Mesenchymal stem cell (in vitro differentiated cells and primary cell): ENCODE results near the gene TMEM213.
A peak's percentile ranks its signal among the peaks of the same experiment; 100 is the strongest.

Experiments used
- DNase-seq: peaks from one replicate; pipeline ENCODE4 v3.0.0-alpha.2; 2013
- H2AFZ ChIP-seq: one replicate; pipeline ENCODE4 v1.6.1; 2013; ENCODE audit warnings: low read depth, mild to moderate bottlenecking, control low read depth, inconsistent platforms, low read length, moderate library complexity
- H2AK5ac ChIP-seq: 2 replicates; pipeline ENCODE4 v1.6.1; 2013; ENCODE audit warnings: low read length, moderate library complexity, mild to moderate bottlenecking, inconsistent platforms; ENCODE audit not compliant: severe bottlenecking
- H2BK120ac ChIP-seq: one replicate; pipeline ENCODE4 v1.6.1; 2013; ENCODE audit warnings: low read depth, mild to moderate bottlenecking, inconsistent platforms, low read length, moderate library complexity
- H2BK12ac ChIP-seq, 2 experiments: one replicate each; pipeline ENCODE4 v1.6.1; 2013; ENCODE audit warnings: inconsistent platforms in 2 of 2, low read length in 2 of 2, mild to moderate bottlenecking in 2 of 2, moderate library complexity in 2 of 2, control low read depth in 1 of 2
- H2BK15ac ChIP-seq: one replicate; pipeline ENCODE4 v1.6.1; 2013; ENCODE audit warnings: mild to moderate bottlenecking, low read depth, inconsistent platforms; ENCODE audit not compliant: poor library complexity, severe bottlenecking
- H2BK5ac ChIP-seq: 2 replicates; pipeline ENCODE4 v1.6.1; 2013; ENCODE audit warnings: low read depth, mild to moderate bottlenecking, low read length, control low read depth, inconsistent platforms; ENCODE audit not compliant: poor library complexity, severe bottlenecking
- H3K14ac ChIP-seq, 2 experiments: one replicate each; pipeline ENCODE4 v1.6.1; 2013; ENCODE audit warnings: inconsistent platforms in 2 of 2, low read length in 2 of 2, control low read depth in 1 of 2, mild to moderate bottlenecking in 1 of 2, moderate library complexity in 1 of 2
- H3K18ac ChIP-seq, 2 experiments: one replicate each; pipeline ENCODE4 v1.6.1; 2013; ENCODE audit warnings: inconsistent platforms in 2 of 2, low read length in 2 of 2, control low read depth in 1 of 2, low read depth in 1 of 2, mild to moderate bottlenecking in 1 of 2
- H3K23ac ChIP-seq, 2 experiments: one replicate each; pipeline ENCODE4 v1.6.1; 2013; ENCODE audit warnings: inconsistent platforms in 2 of 2, low read length in 2 of 2, mild to moderate bottlenecking in 2 of 2, moderate library complexity in 2 of 2, control low read depth in 1 of 2
- H3K27ac ChIP-seq: 2 replicates; pipeline ENCODE4 v1.5.1; 2013; ENCODE audit warnings: mild to moderate bottlenecking, moderate library complexity, low read length, control low read depth, inconsistent platforms; ENCODE audit not compliant: poor library complexity, severe bottlenecking
- H3K27me3 ChIP-seq, 2 experiments: 2 replicates each; pipeline versions ENCODE4 v1.6.1 to v1.7.0; 2013; ENCODE audit warnings: low read length in 2 of 2, mild to moderate bottlenecking in 2 of 2, moderate library complexity in 2 of 2, control low read depth in 1 of 2, inconsistent platforms in 1 of 2; ENCODE audit not compliant: control insufficient read depth in 1 of 2, insufficient read depth in 1 of 2
- H3K36me3 ChIP-seq, 2 experiments: 2 replicates each; pipeline versions ENCODE4 v1.6.1 to v1.7.0; 2013; ENCODE audit warnings: low read length in 2 of 2, control low read depth in 1 of 2, inconsistent platforms in 1 of 2, low read depth in 1 of 2, mild to moderate bottlenecking in 1 of 2; ENCODE audit not compliant: insufficient read depth in 2 of 2, control insufficient read depth in 1 of 2
- H3K4ac ChIP-seq, 2 experiments: one replicate each; pipeline ENCODE4 v1.6.1; 2013; ENCODE audit warnings: inconsistent platforms in 2 of 2, low read length in 2 of 2, mild to moderate bottlenecking in 2 of 2, moderate library complexity in 2 of 2, control low read depth in 1 of 2, low read depth in 1 of 2
- H3K4me1 ChIP-seq: 2 replicates; pipeline ENCODE4 v1.6.1; 2013; ENCODE audit warnings: low read depth, low read length, control low read depth; ENCODE audit not compliant: control insufficient read depth, insufficient read depth
- H3K4me2 ChIP-seq: 2 replicates; pipeline ENCODE4 v1.6.1; 2013; ENCODE audit warnings: low read length, mild to moderate bottlenecking, inconsistent platforms; ENCODE audit not compliant: poor library complexity, severe bottlenecking
- H3K4me3 ChIP-seq, 2 experiments: 2 replicates each; pipeline versions ENCODE4 v1.5.1 to v1.7.0; 2013; ENCODE audit warnings: low read length in 2 of 2, mild to moderate bottlenecking in 2 of 2, control low read depth in 1 of 2, low read depth in 1 of 2; ENCODE audit not compliant: insufficient read depth in 1 of 2
- H3K79me1 ChIP-seq: replicated peaks from 2 replicates; pipeline ENCODE4 v1.6.1; 2013; ENCODE audit warnings: mild to moderate bottlenecking, control low read depth, low read length, inconsistent platforms; ENCODE audit not compliant: poor library complexity, severe bottlenecking
- H3K9ac ChIP-seq: 2 replicates; pipeline ENCODE4 v1.7.0; 2013; ENCODE audit warnings: mild to moderate bottlenecking, low read length, moderate library complexity
- H3K9me3 ChIP-seq: 2 replicates; pipeline ENCODE4 v1.7.0; 2013; ENCODE audit warnings: mild to moderate bottlenecking, low read length; ENCODE audit not compliant: control insufficient read depth
- H4K8ac ChIP-seq: one replicate; pipeline ENCODE4 v1.6.1; 2013; ENCODE audit warnings: inconsistent platforms, mild to moderate bottlenecking, low read length, moderate library complexity
- H4K91ac ChIP-seq: one replicate; pipeline ENCODE4 v1.6.1; 2013; ENCODE audit warnings: mild to moderate bottlenecking, low read length, inconsistent platforms
- WGBS: methylation state at CpG from one replicate; pipeline ENCODE4 v1.1.7; 2013; ENCODE audit warnings: mixed read lengths; 5-methylcytosine and 5-hydroxymethylcytosine counted together

The TMEM213 gene

DNA sequence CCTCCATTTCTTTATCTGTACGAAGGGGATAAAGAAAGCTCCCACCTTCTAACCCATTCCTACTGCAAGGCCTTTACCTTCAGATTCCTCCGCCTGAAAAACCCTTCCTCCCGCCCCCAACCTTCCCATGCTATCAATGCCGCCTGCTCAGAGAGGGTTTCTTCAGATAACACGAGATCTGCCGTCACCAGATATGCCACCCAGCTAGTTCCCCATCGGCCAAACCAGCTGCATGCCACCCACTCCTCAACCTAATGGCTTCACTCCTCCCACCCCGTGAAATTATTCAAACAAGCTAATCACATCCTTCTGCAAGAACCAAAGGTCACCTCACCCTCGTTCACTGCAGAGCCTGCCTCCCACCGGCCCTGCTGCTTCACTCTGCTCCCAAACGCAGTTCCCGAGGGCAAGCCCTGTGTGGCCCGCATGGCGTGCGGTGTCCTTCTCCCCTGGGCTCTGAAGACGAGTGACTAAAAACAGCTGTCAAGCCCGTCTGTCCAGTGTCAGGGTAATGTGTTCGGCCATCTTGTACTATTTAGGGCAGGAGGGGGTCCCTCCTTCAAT lies 46.8 kb upstream of the TMEM213 start:
- H2BK15ac ChIP-seq: no peak overlapping the region
- 82% methylated on average over 18 of the region's 18 CpGs for WGBS
- peaks cover 23% of the 10 kb centered on the region for H3K4me1 ChIP-seq
- H3K9ac ChIP-seq: no peak overlapping the region
- H4K8ac ChIP-seq: no peak overlapping the region
- H2BK12ac ChIP-seq: no peak overlapping the region
- peak overlapping the region; percentile 77 for H2AK5ac ChIP-seq
- no peak for DNase-seq
- H3K4me3 ChIP-seq: no peak overlapping the region
- no peak overlapping the region for H4K91ac ChIP-seq
- H3K36me3 ChIP-seq: peaks cover 0 to 8% of the 10 kb centered on the region in 2 experiments
- H3K27me3 ChIP-seq: peaks cover 0 to 17% of the 10 kb centered on the region in 2 experiments
- H2BK120ac ChIP-seq: no peak overlapping the region
- H3K4me2 ChIP-seq: no peak overlapping the region
- H3K79me1 ChIP-seq: no peaks in the 10 kb centered on the region
- no peak overlapping the region for H3K23ac ChIP-seq
- no peak overlapping the region for H3K18ac ChIP-seq
- H3K9me3 ChIP-seq: no peaks in the 10 kb centered on the region
- no peak overlapping the region for H2BK5ac ChIP-seq
- no peak overlapping the region for H3K4ac ChIP-seq
- H3K14ac ChIP-seq: no peak overlapping the region
- H2AFZ ChIP-seq: no peak overlapping the region
- no peak overlapping the region for H3K27ac ChIP-seq

- Histone ChIP-seq H3K18ac (no peak overlapping the region), H3K9me3 (no peaks in the 10 kb centered on the region), H3K9ac (no peak overlapping the region), H2AFZ (no peak overlapping the region), H3K27me3 (peaks cover 0 to 17% of the 10 kb centered on the region in 2 experiments), H3K14ac (no peak overlapping the region), H2BK15ac (no peak overlapping the region), H3K36me3 (peaks cover 0 to 8% of the 10 kb centered on the region in 2 experiments), H2BK5ac (no peak overlapping the region), H2AK5ac (no peak overlapping the region), H4K8ac (no peak overlapping the region), H4K91ac (no peak overlapping the region), H3K4me3 (no peak overlapping the region), H3K79me1 (no peaks in the 10 kb centered on the region), H3K23ac (no peak overlapping the region), H2BK120ac (no peak overlapping the region), H3K27ac (no peak overlapping the region), H3K4me2 (no peak overlapping the region), H3K4me1 (peaks cover 27% of the 10 kb centered on the region), H3K4ac (no peak overlapping the region), H2BK12ac (no peak overlapping the region)
- 94% methylated on average over 11 of the region's 12 CpGs for WGBS
- DNase-seq: no peak
Observed at GRCh38 chr7:138752518-138753149, 45.2 kb upstream of the TMEM213 start.

GRCh38 chr7:138753150-138753518 lies 44.7 kb upstream of the TMEM213 start:
- Histone ChIP-seq H2BK120ac (no peak overlapping the region), H3K27me3 (peaks cover 0 to 17% of the 10 kb centered on the region in 2 experiments), H3K4ac (no peak overlapping the region), H3K27ac (no peak overlapping the region), H2AFZ (no peak overlapping the region), H3K9ac (no peak overlapping the region), H3K9me3 (no peaks in the 10 kb centered on the region), H3K14ac (no peak overlapping the region), H3K36me3 (peaks cover 0 to 8% of the 10 kb centered on the region in 2 experiments), H3K23ac (no peak overlapping the region), H3K4me2 (no peak overlapping the region), H2BK15ac (no peak overlapping the region), H2AK5ac (peak overlapping the region; percentile 8), H2BK12ac (no peak overlapping the region), H2BK5ac (no peak overlapping the region), H3K4me3 (no peak overlapping the region), H4K91ac (no peak overlapping the region), H3K79me1 (no peaks in the 10 kb centered on the region), H3K4me1 (peaks cover 27% of the 10 kb centered on the region), H4K8ac (no peak overlapping the region), H3K18ac (no peak overlapping the region)
- 53% methylated on average over 8 of the region's 8 CpGs for WGBS
- no peak for DNase-seq

GRCh38 chr7:138753610-138754009 lies 44.2 kb upstream of the TMEM213 start:
- Histone ChIP-seq H3K4ac (no peak overlapping the region), H3K36me3 (peaks cover 0 to 8% of the 10 kb centered on the region in 2 experiments), H3K4me3 (no peak overlapping the region), H4K91ac (no peak overlapping the region), H3K9ac (no peak overlapping the region), H4K8ac (no peak overlapping the region), H2BK15ac (no peak overlapping the region), H2BK5ac (no peak overlapping the region), H3K14ac (no peak overlapping the region), H3K4me2 (no peak overlapping the region), H2BK120ac (no peak overlapping the region), H3K27me3 (peaks cover 0 to 17% of the 10 kb centered on the region in 2 experiments), H3K27ac (no peak overlapping the region), H3K18ac (no peak overlapping the region), H2BK12ac (no peak overlapping the region), H2AFZ (no peak overlapping the region), H3K9me3 (no peaks in the 10 kb centered on the region), H2AK5ac (peak overlapping the region; percentile 12), H3K79me1 (no peaks in the 10 kb centered on the region), H3K23ac (no peak overlapping the region), H3K4me1 (peaks cover 27% of the 10 kb centered on the region)
- DNase-seq: no peak
- 92% methylated on average over 3 of the region's 5 CpGs for WGBS
